Inflammatory macrophage treated with lipopolysaccharide for 4 hours (primary cell): Measurements from ENCODE around the gene VPS13C.
A peak's percentile ranks its signal among the peaks of the same experiment; 100 is the strongest.
"Not testable (repeated sequence)": the region's sequence is repeated elsewhere in the genome, so short reads cannot be mapped to it uniquely, and the experiment has no call there.

Experiments used
- DNase-seq: peaks from one replicate; pipeline ENCODE4 v3.0.0-alpha.2; 2020

The VPS13C gene

GRCh38 chr15:62046078-62046743 is 14.0 kb downstream of the VPS13C start:
- peak; percentile 62 for DNase-seq

- no peak for DNase-seq
Observed at GRCh38 chr15:62035256-62035924, 24.9 kb downstream of the VPS13C start.

GRCh38 chr15:62027916-62028315 is 32.3 kb downstream of the VPS13C start:
- no peak for DNase-seq

- DNase-seq: no peak
Observed at GRCh38 chr15:62027263-62027565, 33.0 kb downstream of the VPS13C start.

- peak; percentile 56 for DNase-seq
Observed at GRCh38 chr15:62026487-62027262, 33.6 kb downstream of the VPS13C start.

- DNase-seq: peak; percentile 7
Observed at GRCh38 chr15:62021991-62022600, 38.2 kb downstream of the VPS13C start.

GRCh38 chr15:62020576-62021160 is 39.6 kb downstream of the VPS13C start:
- no peak for DNase-seq

GRCh38 chr15:62005354-62005753 is 54.9 kb downstream of the VPS13C start:
- not testable (repeated sequence) for DNase-seq

GRCh38 chr15:61997786-61998185 is 62.5 kb downstream of the VPS13C start:
- DNase-seq: no peak

- DNase-seq: no peak
Observed at GRCh38 chr15:61996056-61996635, 64.1 kb downstream of the VPS13C start.

- DNase-seq: no peak
Observed at GRCh38 chr15:61994216-61994615, 66.0 kb downstream of the VPS13C start.

GRCh38 chr15:61992518-61992917 is 67.7 kb downstream of the VPS13C start:
- no peak for DNase-seq

- no peak for DNase-seq
Observed at GRCh38 chr15:61989667-61990066, 70.6 kb downstream of the VPS13C start.

- DNase-seq: no peak
Observed at GRCh38 chr15:61987824-61988223, 72.4 kb downstream of the VPS13C start.

- no peak for DNase-seq
Observed at GRCh38 chr15:61983081-61983480, 77.2 kb downstream of the VPS13C start.

- DNase-seq: no peak
Observed at GRCh38 chr15:61978225-61978624, 82.0 kb downstream of the VPS13C start.

- DNase-seq: no peak
Observed at GRCh38 chr15:61974759-61975158, 85.5 kb downstream of the VPS13C start.

- DNase-seq: no peak
Observed at GRCh38 chr15:61974118-61974517, 86.1 kb downstream of the VPS13C start.

- DNase-seq: no peak
Observed at GRCh38 chr15:61951949-61952348, 108.3 kb downstream of the VPS13C start.

- DNase-seq: no peak
Observed at GRCh38 chr15:61946778-61947177, 113.5 kb downstream of the VPS13C start.

- DNase-seq: no peak
Observed at GRCh38 chr15:61943992-61944391, 116.3 kb downstream of the VPS13C start.

- DNase-seq: no peak
Observed at GRCh38 chr15:61938249-61938648, 122.0 kb downstream of the VPS13C start.
